IMR-90 (cell line): ENCODE results near the gene NFASC. TPM values are rescaled to one million over a fixed set of nuclear protein-coding genes. Genes with fewer than 3 reads are reported as not detected.

Experiments
- ATAC-seq: fragments of 200-7000 bp; cut with Tn5 transposase; 2 replicates; pipeline ENCODE4 v1.9.1; 2020; ENCODE audit warnings: low read depth, mild to moderate bottlenecking, moderate library complexity
- BruUV-seq: library from RNA; stranded (reverse); fragments of 400-500 nt; replicated peaks from 2 replicates; lab custom pipeline; 2021; lab: Mats Ljungman, UMichigan
- CTCF ChIA-PET: fragments of 300-600 bp; formaldehyde crosslinking; extraction: SDS; loops from one replicate; lab custom pipeline; 2021; ENCODE audit warnings: antibody characterized with exemption; lab: Yijun Ruan, JAX
- POLR2A ChIA-PET: fragments of 300-600 bp; sonication (Branson Sonifier 250); formaldehyde crosslinking; loops from one replicate; lab custom pipeline; 2022; ENCODE audit warnings: antibody characterized with exemption; ENCODE audit not compliant: unreplicated experiment; lab: Charles Lee
- DNase-seq: peaks from one replicate; pipeline ENCODE4 v3.0.0; 2013
- H2AFZ ChIP-seq: replicated peaks from 2 replicates; pipeline ENCODE3; 2013; ENCODE audit warnings: low read length, mild to moderate bottlenecking; ENCODE audit not compliant: poor library complexity
- H2AK5ac ChIP-seq: 2 replicates; pipeline ENCODE4 v1.6.1; 2013; ENCODE audit warnings: low read depth, low read length, inconsistent platforms
- H2AK9ac ChIP-seq: replicated peaks from 2 replicates; pipeline ENCODE3; 2013; ENCODE audit warnings: mild to moderate bottlenecking, low read depth, low read length, moderate library complexity; ENCODE audit not compliant: poor library complexity
- H2BK120ac ChIP-seq: 2 replicates; pipeline ENCODE4 v1.6.1; 2013; ENCODE audit warnings: low read depth, low read length, inconsistent platforms
- H2BK15ac ChIP-seq: 3 replicates; pipeline ENCODE4 v1.6.1; 2013; ENCODE audit warnings: low read depth, low read length, inconsistent platforms
- H2BK20ac ChIP-seq: 2 replicates; pipeline ENCODE4 v1.6.1; 2013; ENCODE audit warnings: low read depth, mild to moderate bottlenecking, inconsistent platforms, low read length, moderate library complexity
- H2BK5ac ChIP-seq: 2 replicates; pipeline ENCODE4 v1.6.1; 2013; ENCODE audit warnings: mild to moderate bottlenecking, low read depth, low read length, inconsistent platforms; ENCODE audit not compliant: poor library complexity, severe bottlenecking
- H3K14ac ChIP-seq: replicated peaks from 2 replicates; pipeline ENCODE4 v1.6.1; 2013; ENCODE audit warnings: low read depth, low read length, inconsistent platforms
- H3K18ac ChIP-seq: 2 replicates; pipeline ENCODE4 v1.6.1; 2013; ENCODE audit warnings: low read depth, low read length, control low read depth
- H3K23ac ChIP-seq: 2 replicates; pipeline ENCODE4 v1.6.1; 2013; ENCODE audit warnings: low read depth, low read length, inconsistent platforms
- H3K27ac ChIP-seq: 2 replicates; pipeline ENCODE4 v1.5.1; 2013; ENCODE audit warnings: mild to moderate bottlenecking, control low read depth, low read length; ENCODE audit not compliant: insufficient read depth
- H3K27me3 ChIP-seq: 2 replicates; pipeline ENCODE4 v1.6.1; 2013; ENCODE audit warnings: low read length; ENCODE audit not compliant: control insufficient read depth, insufficient read depth
- H3K36me3 ChIP-seq: 2 replicates; pipeline ENCODE4 v1.6.1; 2013; ENCODE audit warnings: low read length, mixed read lengths; ENCODE audit not compliant: control insufficient read depth, insufficient read depth
- H3K4ac ChIP-seq: 2 replicates; pipeline ENCODE4 v1.6.1; 2013; ENCODE audit warnings: low read depth, low read length, inconsistent platforms
- H3K4me1 ChIP-seq: 2 replicates; pipeline ENCODE4 v1.6.1; 2013; ENCODE audit warnings: low read length, mixed read lengths; ENCODE audit not compliant: control insufficient read depth, insufficient read depth
- H3K4me2 ChIP-seq: 2 replicates; pipeline ENCODE4 v1.6.1; 2013; ENCODE audit warnings: low read depth, mild to moderate bottlenecking, control low read depth, low read length, moderate library complexity
- H3K4me3 ChIP-seq: 2 replicates; pipeline ENCODE4 v1.5.1; 2013; ENCODE audit warnings: low read depth, mild to moderate bottlenecking, control low read depth, low read length, moderate library complexity; ENCODE audit not compliant: insufficient read depth
- H3K56ac ChIP-seq: 2 replicates; pipeline ENCODE4 v1.6.1; 2013; ENCODE audit warnings: low read length, inconsistent platforms; ENCODE audit not compliant: insufficient read depth; ENCODE audit errors: extremely low read depth
- H3K79me1 ChIP-seq, 2 experiments: 2 replicates each; pipeline ENCODE4 v1.6.1; 2013; ENCODE audit warnings: low read length in 2 of 2, inconsistent platforms in 1 of 2, low read depth in 1 of 2
- H3K9ac ChIP-seq: 2 replicates; pipeline ENCODE4 v1.6.1; 2013; ENCODE audit warnings: low read depth, low read length, control low read depth
- H3K9me1 ChIP-seq: 2 replicates; pipeline ENCODE4 v1.6.1; 2013; ENCODE audit warnings: low read length, inconsistent platforms; ENCODE audit not compliant: insufficient read depth
- H3K9me3 ChIP-seq: 2 replicates; pipeline ENCODE4 v1.6.1; 2013; ENCODE audit warnings: low read length; ENCODE audit not compliant: control insufficient read depth, insufficient read depth
- H4K20me1 ChIP-seq: 2 replicates; pipeline ENCODE4 v1.6.1; 2013; ENCODE audit warnings: low read length, inconsistent platforms; ENCODE audit not compliant: insufficient read depth
- H4K5ac ChIP-seq: 2 replicates; pipeline ENCODE4 v1.6.1; 2013; ENCODE audit warnings: mild to moderate bottlenecking, low read depth, low read length, control low read depth
- H4K8ac ChIP-seq, 2 experiments: 2 replicates each; pipeline ENCODE4 v1.6.1; 2013; ENCODE audit warnings: low read depth in 2 of 2, low read length in 2 of 2, control low read depth in 1 of 2, inconsistent platforms in 1 of 2
- H4K91ac ChIP-seq: 2 replicates; pipeline ENCODE4 v1.6.1; 2013; ENCODE audit warnings: low read depth, low read length, inconsistent platforms; ENCODE audit not compliant: insufficient read depth
- BHLHE40 ChIP-seq: fragments of 150-350 bp; IDR thresholded peaks from 2 replicates; pipeline ENCODE4 v1.6.1; 2016; ENCODE audit warnings: mild to moderate bottlenecking, low read depth, low read length
- CEBPB ChIP-seq: IDR thresholded peaks from 2 replicates; pipeline ENCODE4 v1.6.1; 2012; ENCODE audit warnings: low read depth, low read length, improper control_type of control experiment
- CHD1 ChIP-seq: IDR thresholded peaks from 2 replicates; pipeline ENCODE4 v1.6.1; 2012; ENCODE audit warnings: low read depth, low read length, improper control_type of control experiment
- CTCF ChIP-seq: conservative IDR thresholded peaks from 2 replicates; pipeline ENCODE4 v1.5.1; 2012; ENCODE audit warnings: mild to moderate bottlenecking, low read depth, low read length, improper control_type of control experiment
- ELK1 ChIP-seq: fragments of 150-350 bp; IDR thresholded peaks from 2 replicates; pipeline ENCODE4 v1.6.1; 2016; ENCODE audit warnings: low read depth, mild to moderate bottlenecking, low read length, moderate library complexity, borderline replicate concordance
- FOS ChIP-seq: fragments of 150-350 bp; IDR thresholded peaks from 2 replicates; pipeline ENCODE4 v1.6.1; 2016; ENCODE audit warnings: low read depth, low read length
- MAFK ChIP-seq: IDR thresholded peaks from 2 replicates; pipeline ENCODE4 v1.6.1; 2012; ENCODE audit warnings: low read depth, low read length, improper control_type of control experiment
- MAZ ChIP-seq: IDR thresholded peaks from 2 replicates; pipeline ENCODE4 v1.6.1; 2012; ENCODE audit warnings: low read depth, mild to moderate bottlenecking, low read length, improper control_type of control experiment, moderate library complexity, borderline replicate concordance
- MXI1 ChIP-seq: IDR thresholded peaks from 2 replicates; pipeline ENCODE4 v1.6.1; 2012; ENCODE audit warnings: low read depth, mild to moderate bottlenecking, low read length, moderate library complexity, borderline replicate concordance
- NFE2L2 ChIP-seq: fragments of 150-350 bp; IDR thresholded peaks from 2 replicates; pipeline ENCODE4 v1.6.1; 2016; ENCODE audit warnings: low read depth, mild to moderate bottlenecking, low read length
- POLR2A ChIP-seq: IDR thresholded peaks from 2 replicates; pipeline ENCODE4 v1.6.1; 2012; ENCODE audit warnings: mild to moderate bottlenecking, low read depth, low read length
- RAD21 ChIP-seq: IDR thresholded peaks from 2 replicates; pipeline ENCODE4 v1.6.1; 2012; ENCODE audit warnings: low read length, improper control_type of control experiment
- RCOR1 ChIP-seq: IDR thresholded peaks from 2 replicates; pipeline ENCODE4 v1.6.1; 2012; ENCODE audit warnings: mild to moderate bottlenecking, low read length, improper control_type of control experiment; ENCODE audit not compliant: insufficient replicate concordance
- RFX5 ChIP-seq: IDR thresholded peaks from 2 replicates; pipeline ENCODE4 v1.8.0; 2012; ENCODE audit warnings: low read depth, mild to moderate bottlenecking, low read length, moderate library complexity
- SMC3 ChIP-seq: fragments of 150-350 bp; IDR thresholded peaks from 2 replicates; pipeline ENCODE4 v1.6.1; 2016; ENCODE audit warnings: low read depth, mild to moderate bottlenecking, antibody characterized with exemption, low read length, moderate library complexity
- USF2 ChIP-seq: fragments of 150-350 bp; IDR thresholded peaks from 2 replicates; pipeline ENCODE4 v1.6.1; 2017; ENCODE audit warnings: mild to moderate bottlenecking, antibody characterized with exemption, low read length, low read depth
- WGBS, 2 experiments: methylation state at CpG; one replicate each; pipeline versions ENCODE4 v1.1.5 to v1.1.7; 2013; ENCODE audit warnings: missing lambda C conversion rate in 2 of 2; ENCODE audit not compliant: insufficient read length in 1 of 2; ENCODE audit errors: extremely low coverage in 2 of 2; 5-methylcytosine and 5-hydroxymethylcytosine counted together
- dilution Hi-C: fragments of 300-500 bp; cut with HindIII; formaldehyde crosslinking; loops from one replicate; pipeline ENCODE4 v1.14.3; 2018; ENCODE audit warnings: low sequenced_read_pairs; ENCODE audit not compliant: unreplicated experiment
- in situ Hi-C: fragments of 300-500 bp; cut with MboI; formaldehyde crosslinking; loops from 3 replicates; pipeline ENCODE4 v1.14.3; 2019; ENCODE audit warnings: low sequenced_read_pairs, inconsistent platforms, mixed read lengths
- intact Hi-C: fragments of 100-400 bp; cut with micrococcal nuclease; formaldehyde crosslinking; loops from 2 replicates; pipeline ENCODE4 v1.10.0; 2022
- polyA plus RNA-seq, 3 experiments: library from polyadenylated mRNA; depleted of rRNA; stranded (reverse); fragments of >200 nt; gene quantifications; 2 replicates each; pipeline ENCODE4 v1.2.3, GENCODE V29; 2012; ENCODE audit warnings: low replicate concordance in 1 of 3
- total RNA-seq: library from RNA; depleted of rRNA; stranded (reverse); fragments of >200 nt; gene quantifications from 2 replicates; pipeline ENCODE4 v1.2.3, GENCODE V29; 2012

The NFASC gene
- total and polyA plus RNA-seq, 2 of the 4 experiments (the other 2 are of a cell fraction) = 0.18 to 0.79 TPM

- Histone ChIP-seq H3K27me3 (peaks cover 47% of the 10 kb centered on the region), H2AK9ac (no peak overlapping the region), H2BK120ac (no peak overlapping the region), H3K36me3 (no peaks in the 10 kb centered on the region), H2BK5ac (no peak overlapping the region), H3K4me2 (no peak overlapping the region), H2AK5ac (no peak overlapping the region), H4K20me1 (no peaks in the 10 kb centered on the region), H4K5ac (no peak overlapping the region), H3K9me1 (no peaks in the 10 kb centered on the region), H4K8ac (no peak overlapping the region), H4K91ac (no peak overlapping the region), H3K18ac (no peak overlapping the region), H3K4me3 (no peak overlapping the region), H3K4me1 (no peaks in the 10 kb centered on the region), H3K23ac (no peak overlapping the region), H2BK20ac (no peak overlapping the region), H3K4ac (no peak overlapping the region), H2BK15ac (no peak overlapping the region), H2AFZ (no peak overlapping the region), H3K56ac (no peak overlapping the region), H3K79me1 (no peaks in the 10 kb centered on the region), H3K14ac (no peak overlapping the region), H3K9me3 (no peaks in the 10 kb centered on the region), H3K9ac (no peak overlapping the region), H3K27ac (no peak overlapping the region)
- no peak for TF ChIP-seq ELK1
- no peak for TF ChIP-seq MAFK
- no peak for TF ChIP-seq RCOR1
- no peak for TF ChIP-seq FOS
- no peak for TF ChIP-seq MXI1
- TF ChIP-seq NFE2L2 = no peak
- no peak for TF ChIP-seq CEBPB
- TF ChIP-seq USF2 = no peak
- TF ChIP-seq CTCF = no peak
- TF ChIP-seq RFX5 = no peak
- no peak for TF ChIP-seq MAZ
- no peak for TF ChIP-seq CHD1
- no peak for TF ChIP-seq POLR2A
- TF ChIP-seq SMC3 = no peak
- TF ChIP-seq BHLHE40 = no peak
- TF ChIP-seq RAD21 = no peak
- DNase-seq (no peak), ATAC-seq (no peak)
- no TSS peak for BruUV-seq
- POLR2A ChIA-PET = no interaction called here
- WGBS, 2 experiments = no CpG with 5 or more reads among the region's 7 CpGs
- in situ Hi-C loops = no loop called here
- CTCF ChIA-PET = no interaction called here
- intact Hi-C loops = no loop called here
- dilution Hi-C loops = no loop called here
These were observed 157.7 kb downstream of the NFASC start for GRCh38 chr1:205028390-205028789.
